ENCODE measurements around the gene RDH5.

Gene RDH5

DNA sequence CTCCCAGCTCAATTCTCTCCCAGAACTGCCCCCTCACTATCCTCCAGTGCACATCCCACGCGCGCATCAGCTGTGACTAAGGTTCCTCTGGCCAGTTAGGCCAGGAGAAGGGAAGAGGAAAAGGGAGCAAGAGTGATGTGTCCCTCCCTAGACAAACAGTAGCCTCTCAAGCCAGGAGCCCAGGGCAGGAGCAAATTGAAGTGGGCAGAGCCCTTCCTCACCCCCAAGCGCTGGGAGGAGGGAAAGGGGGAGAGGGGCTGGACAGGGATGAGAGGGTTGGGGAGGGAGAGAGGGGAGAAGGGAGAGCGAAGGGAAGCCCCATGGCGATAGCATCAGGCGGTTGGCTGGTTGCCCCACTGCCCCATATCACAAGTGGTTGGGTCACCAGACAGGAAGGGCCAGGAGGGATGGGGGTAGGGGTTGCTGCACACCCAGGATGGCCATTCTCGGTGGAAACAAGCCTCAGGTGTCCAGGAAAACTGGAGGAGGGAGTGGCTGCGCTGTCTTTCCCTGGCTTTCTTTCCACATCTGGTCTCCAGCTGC lies 7.5 kb downstream of the RDH5 start:
- no peak for DNase-seq (ENCODE audit: low read depth in 3 of 3, low spot score in 1 of 3)

DNA sequence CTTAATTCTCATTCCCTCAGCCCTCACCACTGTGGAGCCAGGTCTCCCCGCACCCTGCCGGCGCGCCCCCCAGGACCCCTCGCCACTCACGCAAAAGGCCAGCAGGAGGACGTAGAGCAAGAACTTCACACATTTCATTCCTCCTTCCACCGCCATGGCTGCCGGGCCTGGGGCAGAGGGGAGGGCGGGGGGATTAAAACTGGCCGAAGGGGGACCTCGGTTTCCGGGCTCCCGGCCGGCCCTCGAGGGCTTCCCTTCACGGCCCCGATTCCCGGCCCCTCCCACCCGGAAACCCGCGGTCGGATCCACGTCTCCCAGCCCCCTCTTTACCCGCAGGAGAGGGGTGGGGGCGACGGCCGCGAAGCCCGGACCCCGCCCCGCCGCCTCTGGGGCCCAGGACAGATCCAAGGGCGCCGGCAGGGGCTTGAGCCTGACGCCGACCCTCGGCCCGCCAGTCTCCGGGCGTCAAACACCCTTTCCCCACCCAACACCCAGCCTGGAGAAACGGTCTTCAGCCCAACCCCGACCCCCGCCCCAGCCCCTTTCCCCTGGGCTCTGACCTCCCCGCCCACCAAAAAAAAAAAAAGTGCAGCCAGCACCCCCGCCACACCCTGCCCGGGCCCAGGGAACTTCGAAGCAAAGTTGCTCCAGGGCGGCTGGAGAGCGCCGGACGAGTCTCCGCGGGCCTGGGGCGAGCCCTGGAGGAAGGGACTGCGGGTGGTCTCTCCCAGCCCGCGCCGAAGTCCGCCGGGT lies 8.2 kb downstream of the RDH5 start:
- DNase-seq (ENCODE audit: low read depth in 3 of 3, low spot score in 1 of 3): no peak

DNA sequence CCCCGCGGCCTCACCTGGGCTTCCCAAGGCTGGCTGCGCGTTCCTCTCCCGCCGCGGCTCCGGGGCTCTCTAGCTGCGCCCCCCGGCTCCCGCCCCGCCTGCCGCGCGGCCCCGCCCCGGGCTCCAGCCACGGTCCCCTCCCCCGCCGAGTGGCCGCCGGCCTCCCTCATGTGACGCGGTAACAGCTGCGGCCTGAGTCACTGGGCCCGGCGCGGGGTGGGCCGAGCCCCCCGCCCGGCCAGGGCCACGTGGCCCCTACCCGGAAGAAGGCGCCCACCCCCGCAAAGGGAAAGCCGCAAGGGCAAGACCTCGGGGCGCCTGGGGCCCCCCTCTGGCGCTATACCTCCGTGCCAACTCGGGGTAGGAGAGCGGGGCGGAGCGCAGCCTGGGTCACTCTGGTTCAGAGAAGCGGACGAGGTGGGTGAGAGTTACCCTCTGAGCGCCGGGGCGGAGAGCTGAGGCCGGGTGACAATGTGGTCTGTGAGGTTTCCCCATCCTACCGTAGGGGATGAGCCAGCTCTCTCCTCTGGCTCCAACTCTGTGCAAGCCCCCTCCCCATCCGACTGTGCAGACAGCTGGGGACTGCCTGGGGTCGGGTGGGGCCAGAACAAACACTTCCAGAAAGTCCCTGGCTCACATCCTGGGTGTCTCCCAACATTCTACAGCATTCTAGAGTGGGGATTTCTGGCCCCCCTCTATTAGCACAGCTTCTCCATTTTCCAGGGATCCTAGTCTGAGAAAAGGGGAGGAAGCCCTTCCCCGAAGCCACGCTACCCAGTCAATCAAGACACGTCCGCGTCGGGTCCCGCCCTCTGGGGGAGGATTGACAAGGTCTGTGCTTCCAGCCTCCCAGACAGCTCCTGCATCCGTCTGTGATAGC lies 9.0 kb downstream of the RDH5 start, which contains the start of gene CD63:
CD63 (minus strand) TSS at position 71 of the 880 bp plus-strand sequence. CDS start 668 bp downstream, outside the sequence.
- peak in 2 of 3 donors; percentile 27 to 60 for DNase-seq (ENCODE audit: low read depth in 3 of 3, low spot score in 1 of 3)

DNA sequence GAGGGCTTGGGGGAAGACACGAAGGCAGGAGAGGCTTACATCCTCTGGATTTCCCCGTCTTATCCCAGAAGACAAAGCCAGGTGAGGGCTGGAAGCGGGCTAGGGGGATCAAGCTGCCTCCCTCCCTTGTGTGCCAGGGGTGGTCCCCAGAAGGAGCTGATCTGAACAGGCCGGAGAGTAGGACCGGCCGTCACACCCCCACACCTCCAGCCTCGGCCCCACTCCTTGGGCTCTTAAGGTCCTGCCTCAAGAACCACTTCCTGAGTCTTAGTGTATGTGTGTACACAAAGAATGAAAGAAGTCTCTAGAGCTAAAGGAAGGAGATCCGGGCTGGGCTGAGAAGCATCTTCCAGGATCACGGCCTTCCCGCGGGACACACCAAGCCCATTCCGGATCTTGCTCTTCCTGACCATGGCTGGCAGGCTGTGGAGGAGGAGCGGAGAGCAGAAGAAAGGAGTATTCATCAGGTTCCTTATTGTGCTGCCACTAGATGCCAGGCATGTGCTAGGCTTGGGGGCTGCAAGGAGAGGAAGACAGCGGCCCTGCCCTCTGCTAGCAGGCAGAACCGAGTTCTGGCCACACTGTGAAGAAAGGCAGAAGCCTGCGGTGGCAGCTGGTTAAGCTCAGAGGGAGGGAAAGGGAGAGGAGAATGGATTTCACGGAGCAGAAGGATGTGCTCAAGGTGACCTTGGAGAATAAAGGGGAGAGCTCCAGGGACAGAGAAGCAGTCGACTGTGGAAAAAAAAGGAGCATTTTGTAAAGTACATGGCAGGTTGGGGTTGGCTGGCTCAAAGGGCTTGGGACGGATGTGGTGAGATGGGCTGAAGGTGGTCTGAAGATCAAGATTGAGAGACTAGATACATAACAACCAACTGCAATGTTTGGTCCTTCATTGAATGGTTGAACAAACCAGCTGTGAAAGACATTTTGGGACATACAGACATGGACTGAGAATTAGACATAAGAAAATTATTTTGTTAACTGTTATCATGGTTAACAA lies 9.9 kb downstream of the RDH5 start:
- no peak for DNase-seq (ENCODE audit: low read depth in 3 of 3, low spot score in 1 of 3)

DNA sequence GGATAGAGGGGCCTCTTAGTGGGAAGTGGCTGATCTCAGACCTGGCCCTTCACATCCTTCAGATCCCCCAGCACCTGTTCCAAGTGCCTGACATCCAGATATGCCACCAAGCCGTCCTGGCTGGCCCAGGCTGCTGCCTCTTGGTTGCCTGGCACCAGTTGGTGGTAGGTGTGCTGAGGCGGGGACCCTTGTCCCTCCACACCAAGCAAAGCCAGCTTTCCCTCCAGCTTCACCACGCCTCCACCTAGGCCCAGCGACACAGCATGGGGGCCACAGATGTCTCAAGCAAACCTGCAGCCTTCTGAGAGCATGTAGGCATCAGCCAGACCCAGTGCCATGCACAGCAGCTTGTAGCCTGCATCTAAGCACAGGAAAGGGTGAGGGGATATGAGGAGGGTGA lies 12.1 kb downstream of the RDH5 start:
- no peak for DNase-seq (ENCODE audit: low read depth in 3 of 3, low spot score in 1 of 3)

DNA sequence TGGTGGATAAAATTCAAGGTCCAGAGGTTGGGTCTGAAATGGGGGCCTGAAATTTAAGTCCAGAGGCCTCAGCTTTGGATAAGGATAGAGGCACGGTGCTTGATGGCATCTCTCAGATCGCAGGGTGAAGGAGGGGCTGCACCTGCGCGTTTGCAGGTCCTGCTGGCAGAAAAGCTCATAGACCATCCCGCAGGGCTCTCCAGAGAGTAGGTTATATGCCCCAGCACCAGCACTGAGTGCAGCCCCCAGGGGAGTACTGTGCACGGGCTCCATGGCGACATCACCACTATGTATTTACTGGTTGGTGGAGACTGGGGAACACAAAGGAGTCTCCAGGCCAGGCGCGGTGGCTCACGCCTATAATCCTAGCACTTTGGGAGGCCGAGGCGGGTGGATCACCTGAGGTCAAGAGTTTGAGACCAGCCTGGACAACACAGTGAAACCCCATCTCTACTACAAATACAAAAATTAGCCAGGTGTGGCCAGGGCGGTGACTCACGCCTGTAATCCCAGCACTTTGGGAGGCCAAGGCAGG lies 12.9 kb downstream of the RDH5 start:
- no peak for DNase-seq (ENCODE audit: low read depth in 3 of 3, low spot score in 1 of 3)

DNA sequence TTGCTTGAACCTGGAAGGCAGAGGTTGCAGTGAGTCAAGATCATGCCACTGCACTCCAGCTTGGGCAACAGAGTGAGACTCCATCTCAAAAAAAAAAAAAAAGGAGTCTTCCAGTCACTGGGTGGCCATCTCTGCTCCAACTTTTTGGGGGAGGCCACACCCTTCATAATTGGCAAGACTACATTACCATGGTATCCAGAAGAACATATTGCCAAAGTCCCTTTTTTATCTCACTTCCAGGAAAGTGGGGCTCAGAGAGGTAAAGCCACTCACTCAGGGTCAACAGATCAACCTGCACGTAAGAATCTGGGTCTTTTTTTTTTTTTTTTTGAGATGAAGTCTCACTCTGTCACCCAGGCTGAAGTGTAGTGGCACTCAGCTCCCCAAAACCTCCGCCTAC lies 13.7 kb downstream of the RDH5 start:
- DNase-seq (ENCODE audit: low read depth in 3 of 3, low spot score in 1 of 3): no peak

DNA sequence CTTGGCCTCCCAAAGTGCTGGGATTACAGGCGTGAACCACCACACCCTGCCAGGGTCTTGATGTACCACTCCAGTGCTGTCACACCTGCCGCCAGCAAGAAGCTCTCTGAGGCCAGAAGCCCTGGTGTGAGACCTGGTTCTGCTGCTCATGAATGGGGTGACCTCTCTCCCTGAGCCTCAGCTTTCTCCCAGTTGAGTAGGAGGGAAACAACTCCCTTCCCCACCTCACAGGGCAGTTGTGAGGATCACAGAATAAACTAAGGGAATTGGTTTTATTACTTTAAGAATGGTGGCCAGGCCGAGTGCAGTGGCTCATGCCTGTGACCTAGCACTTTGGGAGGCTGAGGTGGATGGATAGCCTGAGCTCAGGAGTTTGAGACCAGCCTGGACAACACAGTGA lies 14.4 kb downstream of the RDH5 start:
- no peak for DNase-seq (ENCODE audit: low read depth in 3 of 3, low spot score in 1 of 3)

DNA sequence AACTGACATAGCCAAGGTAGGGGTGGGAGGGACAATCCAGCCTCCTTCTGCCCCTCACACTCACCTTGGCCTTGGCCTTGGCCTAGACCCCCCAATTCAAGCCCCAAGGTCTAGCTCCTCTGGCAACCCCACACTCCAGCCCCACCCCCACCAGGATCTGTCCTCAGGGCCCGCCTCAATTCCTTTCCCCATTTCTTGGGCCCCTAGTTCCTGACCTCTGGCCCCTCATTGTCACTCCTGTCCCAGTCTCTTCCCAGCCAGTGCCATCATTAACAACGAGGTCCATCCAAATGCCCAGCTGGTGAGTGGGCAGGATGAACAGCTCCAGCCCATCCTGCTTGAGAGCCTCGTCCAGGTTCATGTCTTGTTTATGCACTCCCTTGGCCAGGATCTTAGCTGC lies 15.9 kb downstream of the RDH5 start:
- DNase-seq (ENCODE audit: low read depth in 3 of 3, low spot score in 1 of 3): no peak

DNA sequence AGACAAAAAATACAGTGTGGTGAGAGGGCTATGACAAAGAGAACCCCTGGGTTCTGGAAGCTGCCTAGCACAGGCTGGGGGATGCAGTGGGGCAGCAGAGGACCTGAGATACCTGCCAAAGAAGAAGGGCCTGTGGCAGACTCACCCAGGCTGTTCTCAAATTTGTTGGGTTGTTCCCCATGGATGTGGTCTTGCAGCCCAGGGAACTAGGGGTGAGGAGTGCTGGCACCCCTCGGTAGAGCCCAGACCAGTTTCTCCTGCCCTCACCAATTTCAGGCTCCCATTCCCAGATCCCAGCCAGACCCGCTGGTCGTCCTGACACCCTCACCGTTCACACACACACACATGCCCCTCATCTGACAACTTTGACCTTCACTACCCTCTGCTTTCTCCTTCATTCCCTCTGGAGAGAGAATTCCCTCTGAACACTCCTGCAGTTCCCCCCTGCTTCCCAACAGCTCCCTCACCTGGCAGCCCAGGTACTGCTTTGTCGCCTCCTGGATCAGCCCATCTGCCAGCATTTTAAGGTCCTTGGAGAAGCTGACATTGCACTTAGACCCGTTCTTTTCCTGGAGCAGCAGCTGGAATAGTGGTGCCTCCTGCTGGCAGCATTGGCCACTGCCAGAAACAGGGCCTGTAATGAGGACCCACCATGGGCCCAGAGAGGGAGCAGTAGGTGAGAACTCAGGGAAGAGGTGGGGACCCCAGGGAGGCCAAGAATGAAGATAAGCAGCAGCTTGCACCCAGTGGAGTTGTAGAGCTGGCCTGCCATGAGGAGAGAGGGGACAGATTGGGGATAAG lies 16.8 kb downstream of the RDH5 start:
- DNase-seq (ENCODE audit: low read depth in 3 of 3, low spot score in 1 of 3): peak in 2 of 3 donors; percentile 24 to 43

DNA sequence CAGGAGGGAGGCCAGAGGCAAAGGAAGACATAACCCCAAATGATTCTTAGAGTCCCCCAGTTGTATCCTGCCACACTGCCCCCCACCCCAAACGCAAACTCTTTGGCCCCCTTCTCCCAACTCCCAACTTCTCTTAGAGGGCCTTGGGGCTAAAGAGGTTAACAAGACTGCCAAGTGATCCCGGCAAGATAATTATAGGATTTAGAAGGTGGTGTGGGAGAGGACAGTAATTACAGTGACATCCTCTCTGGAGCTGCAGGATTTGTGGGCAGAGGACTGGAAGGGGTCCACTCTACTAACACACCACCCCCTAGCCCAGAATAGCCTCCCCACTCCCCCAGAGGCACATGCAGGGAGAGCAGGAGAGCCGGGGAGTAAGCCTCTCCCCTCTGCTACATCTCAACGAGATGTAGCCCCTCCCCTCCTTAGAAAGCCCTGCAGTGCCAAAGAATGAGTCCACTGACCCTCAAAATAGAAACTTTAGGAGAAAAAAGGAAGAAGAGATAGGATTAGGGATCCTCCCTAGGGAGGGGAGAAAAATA lies 17.5 kb downstream of the RDH5 start:
- DNase-seq (ENCODE audit: low read depth in 3 of 3, low spot score in 1 of 3): no peak

DNA sequence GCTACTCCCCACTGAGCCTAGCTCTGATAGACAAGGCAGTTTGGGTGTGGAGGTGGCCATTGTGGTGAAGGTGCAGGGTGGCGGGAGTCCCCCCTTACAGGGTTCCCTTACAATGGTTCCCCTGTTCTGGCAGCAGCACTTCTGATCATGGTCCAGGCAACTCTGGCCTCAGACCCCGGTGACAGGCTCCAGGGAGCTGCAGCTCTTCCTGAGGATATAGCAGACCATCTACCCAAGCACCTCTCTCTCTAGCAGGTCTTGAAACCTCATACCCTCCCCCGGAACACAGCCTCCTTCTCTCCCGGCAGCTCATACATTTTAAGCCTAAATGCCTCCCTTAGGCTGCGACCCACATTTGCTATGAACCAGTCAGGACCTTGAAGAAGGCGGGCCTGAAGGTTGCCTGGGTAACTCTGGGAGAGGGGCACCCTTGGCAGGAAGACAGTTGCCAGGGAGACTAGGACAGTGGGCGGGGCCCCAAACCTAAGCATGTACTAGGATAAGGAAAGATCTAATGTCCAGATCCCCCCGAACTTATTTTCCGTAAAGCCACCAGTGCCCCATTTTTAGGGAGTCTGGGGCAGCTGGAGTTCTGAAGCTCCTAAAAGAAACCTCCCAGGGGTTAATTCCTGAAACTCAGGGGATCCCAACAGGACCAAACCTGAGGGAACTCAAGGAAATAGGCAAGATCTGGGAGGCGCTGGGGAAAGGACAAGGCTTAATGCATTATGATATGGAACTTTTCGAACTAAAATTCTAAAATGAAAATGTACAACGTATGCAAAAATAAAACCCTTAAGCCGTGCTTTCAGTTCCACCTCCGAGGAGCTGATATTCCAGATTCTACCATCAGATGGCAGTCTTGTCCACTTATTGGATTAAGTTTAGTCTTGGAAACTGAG lies 18.2 kb downstream of the RDH5 start:
- peak in 2 of 3 donors; percentile 52 to 53 for DNase-seq (ENCODE audit: low read depth in 3 of 3, low spot score in 1 of 3)

DNA sequence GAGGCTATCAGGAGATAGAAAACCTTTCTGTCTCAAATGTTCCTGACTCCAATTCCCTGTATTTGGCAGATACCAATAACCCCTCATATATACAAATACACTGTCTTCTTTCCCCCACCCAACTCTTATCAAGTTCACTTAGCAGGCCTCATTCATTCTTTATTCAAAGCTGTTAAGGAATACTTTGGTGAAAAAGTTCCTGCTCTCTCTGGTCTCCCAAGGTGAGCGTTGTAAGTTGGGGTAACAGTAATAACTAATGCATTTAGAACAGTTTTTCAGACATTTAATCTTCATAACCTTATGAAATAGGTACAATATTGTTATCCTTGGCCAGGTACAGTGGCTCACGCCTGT lies 18.8 kb downstream of the RDH5 start:
- DNase-seq (ENCODE audit: low read depth in 3 of 3, low spot score in 1 of 3): no peak

DNA sequence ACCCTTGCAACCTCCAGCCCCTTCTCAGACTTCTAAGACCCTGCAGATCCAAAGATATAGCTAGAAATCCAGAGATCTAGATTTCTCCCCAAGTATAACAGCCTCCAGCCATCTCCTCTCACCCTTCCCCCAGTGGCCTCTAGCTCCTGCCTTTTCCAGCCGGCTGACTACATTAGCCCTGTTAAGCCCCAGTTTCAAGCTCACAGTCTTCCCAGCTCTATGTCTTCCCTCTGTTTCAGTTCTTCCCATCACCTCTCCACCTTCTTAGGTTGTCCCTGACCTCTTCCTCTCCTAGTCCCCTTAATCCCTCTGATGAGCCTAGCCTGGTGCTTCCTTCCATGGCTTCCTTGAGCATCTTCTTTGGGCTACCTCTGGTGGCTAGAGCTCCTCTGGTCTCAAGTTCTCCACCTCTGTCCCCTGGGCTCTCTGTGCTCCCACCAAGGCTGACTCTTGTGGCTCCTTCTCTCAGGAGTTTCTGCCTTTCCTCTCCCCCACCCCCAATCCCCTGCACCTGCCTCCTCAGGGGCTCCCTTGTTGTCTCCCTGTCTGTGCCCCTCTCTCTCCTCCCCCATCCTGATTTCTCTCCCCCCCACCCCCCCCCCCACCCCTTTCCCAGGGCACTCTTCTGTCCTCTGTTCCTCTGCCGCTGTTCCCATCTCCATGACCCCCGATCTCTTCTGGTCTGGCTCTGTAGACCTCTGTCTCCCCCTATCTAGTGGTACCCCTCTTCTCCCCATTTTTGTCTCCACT lies 21.9 kb downstream of the RDH5 start:
- DNase-seq (ENCODE audit: low read depth in 3 of 3, low spot score in 1 of 3): no peak

DNA sequence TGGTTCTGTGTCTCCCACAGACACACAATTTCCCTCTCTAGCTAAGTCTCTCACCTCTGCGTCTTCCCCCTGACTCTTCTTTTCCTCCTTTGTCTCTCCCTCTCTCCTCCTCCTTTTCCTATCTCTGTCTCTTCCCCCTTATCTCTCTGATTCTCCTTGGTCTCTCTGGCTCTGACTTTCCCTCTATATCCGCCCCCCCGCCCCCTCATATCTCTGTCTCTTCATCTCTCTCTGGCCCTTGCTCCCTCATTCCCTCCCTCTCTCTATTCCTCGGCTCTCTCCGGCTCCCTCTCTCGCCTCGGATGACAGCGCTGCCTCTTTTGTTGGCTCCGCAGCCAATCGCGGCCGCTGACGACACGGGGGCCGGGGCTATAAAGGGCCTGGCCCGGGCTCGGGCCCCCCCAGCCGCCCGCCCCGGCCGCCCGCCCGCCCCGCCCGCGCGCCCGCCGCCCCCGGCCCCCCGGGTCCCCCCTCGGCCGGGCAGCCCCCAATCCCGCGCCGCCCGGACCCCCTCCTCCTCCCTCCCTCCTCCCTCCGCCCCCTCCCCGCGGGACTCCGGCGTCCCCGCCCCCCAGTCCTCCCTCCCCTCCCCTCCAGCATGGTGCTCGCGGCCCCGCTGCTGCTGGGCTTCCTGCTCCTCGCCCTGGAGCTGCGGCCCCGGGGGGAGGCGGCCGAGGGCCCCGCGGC lies 22.7 kb downstream of the RDH5 start, which contains the start of gene GDF11:
GDF11 (plus strand) TSS at position 404 of the 687 bp plus-strand sequence; CDS start at position 599, 195 bp downstream.
- peak in 2 of 3 donors; percentile 37 to 59 for DNase-seq (ENCODE audit: low read depth in 3 of 3, low spot score in 1 of 3)

DNA sequence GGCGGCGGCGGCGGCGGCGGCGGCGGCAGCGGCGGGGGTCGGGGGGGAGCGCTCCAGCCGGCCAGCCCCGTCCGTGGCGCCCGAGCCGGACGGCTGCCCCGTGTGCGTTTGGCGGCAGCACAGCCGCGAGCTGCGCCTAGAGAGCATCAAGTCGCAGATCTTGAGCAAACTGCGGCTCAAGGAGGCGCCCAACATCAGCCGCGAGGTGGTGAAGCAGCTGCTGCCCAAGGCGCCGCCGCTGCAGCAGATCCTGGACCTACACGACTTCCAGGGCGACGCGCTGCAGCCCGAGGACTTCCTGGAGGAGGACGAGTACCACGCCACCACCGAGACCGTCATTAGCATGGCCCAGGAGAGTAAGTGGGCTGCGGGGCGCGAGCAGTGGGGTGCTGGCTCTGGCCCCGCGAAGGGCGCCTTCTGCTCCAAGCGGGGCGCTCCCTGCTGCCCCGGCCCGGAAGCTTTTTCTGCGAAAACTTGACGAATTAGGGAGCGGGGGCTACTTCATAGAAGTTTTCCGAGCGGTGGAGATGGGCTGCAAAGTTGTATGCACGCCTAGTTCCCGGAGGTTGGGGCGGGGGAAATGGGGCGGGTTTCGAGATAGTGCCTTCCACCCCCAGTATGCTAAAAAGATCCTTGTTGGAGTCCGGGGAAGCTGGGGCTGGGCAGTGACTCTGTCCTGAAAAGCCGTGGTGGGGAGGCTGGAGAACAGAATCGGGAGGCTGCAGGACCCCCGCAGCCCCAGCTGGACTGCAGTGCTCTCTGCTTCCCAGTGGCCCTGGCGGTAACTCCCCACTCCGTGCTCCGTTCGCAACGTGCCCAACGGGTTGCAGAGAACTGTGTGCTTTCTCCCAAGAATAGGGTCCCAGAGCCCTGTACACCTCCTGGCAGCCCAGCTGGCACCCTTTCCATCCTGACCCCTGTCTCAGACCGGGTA lies 23.5 kb downstream of the RDH5 start:
- no peak for DNase-seq (ENCODE audit: low read depth in 3 of 3, low spot score in 1 of 3)
